Vagina (tissue), 2 donors: ENCODE measurements around the gene DENND1A. TPM values are rescaled to one million over a fixed set of nuclear protein-coding genes. Genes with fewer than 3 reads are reported as not detected.

Experiments
- DNase-seq, 2 donors: peaks; one replicate each; pipeline ENCODE4 v3.0.0-alpha.2; 2017; ENCODE audit errors: extremely low spot score in 2 of 2
- H3K27ac ChIP-seq: fragments of 200-600 bp; sonication (generic); one replicate; pipeline ENCODE4 v1.5.1; 2019
- H3K27me3 ChIP-seq: fragments of 200-600 bp; sonication (generic); one replicate; pipeline ENCODE4 v1.5.1; 2019
- H3K36me3 ChIP-seq, 2 donors: fragments of 200-600 bp; sonication (generic); one replicate each; pipeline ENCODE4 v1.5.1; 2017 to 2019
- H3K4me1 ChIP-seq: fragments of 200-600 bp; sonication (generic); one replicate; pipeline ENCODE4 v1.5.1; 2019
- H3K4me3 ChIP-seq, 2 donors: fragments of 200-600 bp; sonication (generic); 1 replicate in 1 of 2; 2 replicates in 1 of 2; pipeline ENCODE4 v1.5.1; 2016 to 2019
- H3K9me3 ChIP-seq: fragments of 200-600 bp; sonication (generic); one replicate; pipeline ENCODE4 v1.5.1; 2019
- POLR2A ChIP-seq, 2 donors: fragments of 450-650 bp; IDR thresholded peaks; one replicate each; pipeline ENCODE4 v1.6.1; 2017; ENCODE audit warnings: antibody characterized with exemption in 2 of 2, mild to moderate bottlenecking in 2 of 2, moderate library complexity in 2 of 2
- POLR2AphosphoS5 ChIP-seq, 2 donors: sonication (generic); formaldehyde crosslinking; IDR thresholded peaks; one replicate each; pipeline ENCODE4 v1.9.0; 2017; ENCODE audit warnings: antibody characterized with exemption in 2 of 2, mild to moderate bottlenecking in 2 of 2, low read depth in 1 of 2; ENCODE audit not compliant: insufficient read depth in 1 of 2
- intact Hi-C: fragments of 100-400 bp; cut with DNase I; formaldehyde crosslinking; loops from one replicate; pipeline ENCODE4 v1.15.1; 2023
- total RNA-seq: library from RNA; depleted of rRNA; stranded (reverse); fragments of >200 nt; gene quantifications from one replicate; pipeline ENCODE4 v1.2.3, GENCODE V29; 2016
- TF ChIP-seq, protein P1 (sequence below), 3 experiments: fragments of 450-650 bp in 2 of 3; fragments of 200-600 bp in 1 of 3; sonication (generic) in 1 of 3; IDR thresholded peaks; one replicate each; pipeline ENCODE4 v1.5.1; 2017 to 2019; ENCODE audit warnings: antibody characterized with exemption in 3 of 3, mild to moderate bottlenecking in 2 of 3, moderate library complexity in 2 of 3

Gene DENND1A
- total RNA-seq, 1 donor from 2014 or later: 20.4 TPM

DNA sequence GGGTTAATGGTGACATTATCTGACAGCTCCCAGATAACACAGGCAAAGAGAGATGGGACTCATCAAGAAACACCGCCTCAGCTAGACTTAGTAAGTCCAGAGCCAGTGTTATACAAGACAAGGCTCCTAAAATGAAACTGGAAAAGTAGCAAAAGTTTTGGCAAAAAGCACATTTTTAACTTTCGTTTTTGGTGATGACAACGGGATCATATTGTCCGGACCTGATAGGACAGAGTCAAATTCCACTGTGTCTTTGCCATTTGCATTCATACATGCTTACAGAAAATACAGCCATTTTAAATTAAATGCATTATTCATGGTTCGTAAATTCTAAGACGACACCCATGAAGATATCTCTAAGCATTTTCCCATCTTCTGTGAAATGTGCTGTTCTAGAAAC, 421.9 kb downstream of the DENND1A start:
- peak overlapping the region in 1 of 2 donors; percentile 13 for H3K4me3 ChIP-seq
- TF ChIP-seq POLR2AphosphoS5 (IDR thresholded peaks at IDR 0.05; ENCODE audit: insufficient read depth in 1 of 2, low read depth in 1 of 2): no peak
- TF ChIP-seq POLR2A (IDR thresholded peaks at IDR 0.05): no peak
- TF ChIP-seq, protein P1, sequence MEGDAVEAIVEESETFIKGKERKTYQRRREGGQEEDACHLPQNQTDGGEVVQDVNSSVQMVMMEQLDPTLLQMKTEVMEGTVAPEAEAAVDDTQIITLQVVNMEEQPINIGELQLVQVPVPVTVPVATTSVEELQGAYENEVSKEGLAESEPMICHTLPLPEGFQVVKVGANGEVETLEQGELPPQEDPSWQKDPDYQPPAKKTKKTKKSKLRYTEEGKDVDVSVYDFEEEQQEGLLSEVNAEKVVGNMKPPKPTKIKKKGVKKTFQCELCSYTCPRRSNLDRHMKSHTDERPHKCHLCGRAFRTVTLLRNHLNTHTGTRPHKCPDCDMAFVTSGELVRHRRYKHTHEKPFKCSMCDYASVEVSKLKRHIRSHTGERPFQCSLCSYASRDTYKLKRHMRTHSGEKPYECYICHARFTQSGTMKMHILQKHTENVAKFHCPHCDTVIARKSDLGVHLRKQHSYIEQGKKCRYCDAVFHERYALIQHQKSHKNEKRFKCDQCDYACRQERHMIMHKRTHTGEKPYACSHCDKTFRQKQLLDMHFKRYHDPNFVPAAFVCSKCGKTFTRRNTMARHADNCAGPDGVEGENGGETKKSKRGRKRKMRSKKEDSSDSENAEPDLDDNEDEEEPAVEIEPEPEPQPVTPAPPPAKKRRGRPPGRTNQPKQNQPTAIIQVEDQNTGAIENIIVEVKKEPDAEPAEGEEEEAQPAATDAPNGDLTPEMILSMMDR (IDR thresholded peaks at IDR 0.05): no peak
- intact Hi-C loops: no loop called here

DNA sequence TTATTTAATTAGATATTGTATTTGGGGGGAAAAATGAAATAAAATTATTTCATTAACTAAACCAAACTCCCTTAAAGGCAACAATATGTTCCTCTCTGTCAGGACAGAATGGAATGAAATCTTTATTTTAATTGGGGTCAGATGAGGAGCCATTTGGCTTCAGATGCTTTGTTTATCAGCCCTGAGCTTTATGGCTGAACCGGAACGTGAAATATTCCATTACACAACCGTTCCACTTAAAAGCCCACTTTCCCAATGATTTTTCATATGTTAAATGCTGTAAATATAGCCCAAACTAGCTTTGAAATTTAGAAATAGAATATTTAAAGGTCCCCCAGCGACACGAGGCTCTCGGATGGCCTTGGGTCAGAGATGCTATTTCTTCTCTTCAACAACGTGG, 424.4 kb downstream of the DENND1A start:
- H3K4me3 ChIP-seq: no peak overlapping the region
- intact Hi-C loops: no loop called here
- H3K9me3 ChIP-seq: no peaks in the 10 kb centered on the region
- H3K27ac ChIP-seq: no peak overlapping the region
- no peaks in the 10 kb centered on the region for H3K27me3 ChIP-seq
- TF ChIP-seq, protein P1 (IDR thresholded peaks at IDR 0.05): no peak
- TF ChIP-seq POLR2A (IDR thresholded peaks at IDR 0.05) (no peak), POLR2AphosphoS5 (IDR thresholded peaks at IDR 0.05; ENCODE audit: insufficient read depth in 1 of 2, low read depth in 1 of 2) (no peak)
- DNase-seq: no peak
- no peaks in the 10 kb centered on the region for H3K36me3 ChIP-seq
- no peaks in the 10 kb centered on the region for H3K4me1 ChIP-seq

More for the DNA sequence above, 421.9 kb downstream of the DENND1A start:
- Histone ChIP-seq H3K4me1 (no peaks in the 10 kb centered on the region), H3K27ac (no peak overlapping the region), H3K9me3 (no peaks in the 10 kb centered on the region), H3K36me3 (no peaks in the 10 kb centered on the region), H3K27me3 (no peaks in the 10 kb centered on the region)
- DNase-seq: no peak

DNA sequence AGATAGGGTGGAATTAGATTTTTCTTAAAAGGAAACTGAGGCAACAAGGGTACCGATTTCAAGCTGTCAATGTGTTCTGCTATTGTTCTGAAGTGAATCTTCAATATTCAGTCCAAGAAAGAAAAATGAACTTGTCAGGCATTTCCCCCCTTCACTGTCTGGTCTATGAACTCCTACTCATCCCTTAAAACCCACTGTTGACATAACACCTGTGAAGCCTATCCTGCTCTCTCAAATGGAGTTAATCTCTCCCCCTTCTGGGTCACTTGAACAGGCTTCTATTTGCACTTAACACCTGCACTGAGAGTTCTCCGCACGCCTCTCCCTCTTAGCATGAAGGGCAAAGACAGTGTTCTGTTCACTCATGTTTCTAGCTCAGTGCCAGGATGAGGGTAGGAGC, 429.6 kb downstream of the DENND1A start:
- DNase-seq: no peak
- no peak overlapping the region for H3K4me3 ChIP-seq
- no peaks in the 10 kb centered on the region for H3K27me3 ChIP-seq
- no peaks in the 10 kb centered on the region for H3K9me3 ChIP-seq
- no peak overlapping the region for H3K27ac ChIP-seq
- intact Hi-C loops: no loop called here
- H3K4me1 ChIP-seq: no peaks in the 10 kb centered on the region
- TF ChIP-seq POLR2A (IDR thresholded peaks at IDR 0.05) (no peak), POLR2AphosphoS5 (IDR thresholded peaks at IDR 0.05; ENCODE audit: insufficient read depth in 1 of 2, low read depth in 1 of 2) (no peak)
- TF ChIP-seq, protein P1 (IDR thresholded peaks at IDR 0.05): no peak
- no peaks in the 10 kb centered on the region for H3K36me3 ChIP-seq

DNA sequence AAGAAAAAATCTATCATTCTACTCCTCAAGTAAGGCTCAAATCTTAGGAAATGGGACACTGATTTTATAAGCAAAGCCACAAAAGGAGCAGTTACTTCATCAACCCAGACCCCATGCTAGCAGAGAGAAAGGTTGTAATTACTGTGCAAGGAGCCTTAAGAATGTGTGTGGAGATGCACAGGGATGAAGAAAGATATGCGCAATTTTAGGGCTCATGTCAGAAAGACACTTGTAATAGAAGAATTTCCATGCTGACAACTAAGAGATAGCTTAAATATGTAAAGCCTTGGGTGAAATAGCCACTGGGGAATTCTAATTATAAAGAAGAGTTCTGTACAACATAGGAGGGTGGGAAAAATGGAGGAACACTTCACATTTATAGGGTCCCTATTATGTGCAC, 432.1 kb downstream of the DENND1A start:
- no peak for DNase-seq
- H3K9me3 ChIP-seq: no peaks in the 10 kb centered on the region
- no peak overlapping the region for H3K27ac ChIP-seq
- no peak overlapping the region for H3K4me3 ChIP-seq
- intact Hi-C loops: no loop called here
- H3K27me3 ChIP-seq: no peaks in the 10 kb centered on the region
- no peaks in the 10 kb centered on the region for H3K36me3 ChIP-seq
- H3K4me1 ChIP-seq: no peaks in the 10 kb centered on the region
- TF ChIP-seq POLR2AphosphoS5 (IDR thresholded peaks at IDR 0.05; ENCODE audit: insufficient read depth in 1 of 2, low read depth in 1 of 2): no peak
- no peak for TF ChIP-seq POLR2A (IDR thresholded peaks at IDR 0.05)
- TF ChIP-seq, protein P1 (IDR thresholded peaks at IDR 0.05): no peak

DNA sequence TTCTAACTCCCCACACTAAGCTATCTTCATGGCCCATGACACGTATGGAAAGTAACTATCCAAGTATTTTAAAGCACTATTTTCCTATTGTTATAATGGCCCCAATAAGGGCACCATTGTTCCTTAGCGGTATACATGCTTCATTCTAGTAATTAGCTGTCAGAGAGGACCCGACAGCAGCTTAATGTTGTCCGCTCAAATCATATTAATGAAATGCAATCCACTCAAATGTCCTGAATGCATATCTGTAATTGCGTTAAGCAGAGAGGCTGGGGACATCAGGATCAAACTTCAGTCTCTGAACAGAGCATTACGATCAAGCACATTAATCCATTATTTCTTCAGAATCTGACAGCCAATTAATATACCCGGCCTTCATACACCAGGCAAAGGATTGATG, 434.2 kb downstream of the DENND1A start:
- intact Hi-C loops: no loop called here
- DNase-seq: no peak
- TF ChIP-seq POLR2AphosphoS5 (IDR thresholded peaks at IDR 0.05; ENCODE audit: insufficient read depth in 1 of 2, low read depth in 1 of 2) (no peak), POLR2A (IDR thresholded peaks at IDR 0.05) (no peak)
- TF ChIP-seq, protein P1 (IDR thresholded peaks at IDR 0.05): no peak
- H3K4me3 ChIP-seq: no peak overlapping the region
- no peak overlapping the region for H3K27ac ChIP-seq
- H3K9me3 ChIP-seq: no peaks in the 10 kb centered on the region
- no peaks in the 10 kb centered on the region for H3K27me3 ChIP-seq
- no peaks in the 10 kb centered on the region for H3K4me1 ChIP-seq
- no peaks in the 10 kb centered on the region for H3K36me3 ChIP-seq
